SK-N-SH (cell line): ENCODE data around the gene TOX4. TPM values are rescaled to one million over a fixed set of nuclear protein-coding genes. Genes with fewer than 3 reads are reported as not detected.

ENCODE experiments used
- CTCF ChIA-PET: fragments of 300-600, 350-600 bp; formaldehyde crosslinking; extraction: SDS; loops from one replicate; lab custom pipeline; 2021; lab: Yijun Ruan, JAX
- POLR2A ChIA-PET: fragments of 350-600 bp; sonication (Branson Sonifier 250); formaldehyde crosslinking; extraction: SDS; loops from one replicate; lab custom pipeline; 2020; ENCODE audit warnings: antibody characterized with exemption, inconsistent platforms; lab: Yijun Ruan, JAX
- DNase-seq: peaks from one replicate; pipeline ENCODE4 v3.0.0; 2012
- H2AFZ ChIP-seq: fragments of 200-600 bp; sonication (generic); 2 replicates; pipeline ENCODE4 v1.8.1; 2016; ENCODE audit warnings: antibody characterized with exemption, mild to moderate bottlenecking, low read depth
- H3F3A ChIP-seq: fragments of 200-600 bp; sonication (generic); replicated peaks from 2 replicates; pipeline ENCODE3; 2016; ENCODE audit warnings: antibody characterized with exemption, mild to moderate bottlenecking; ENCODE audit not compliant: insufficient read depth
- H3K27ac ChIP-seq, 2 experiments: fragments of 200-500 bp in 1 of 2; fragments of 200-600 bp in 1 of 2; sonication (Bioruptor generic) in 1 of 2; sonication (generic), shearing (Covaris generic) in 1 of 2; 2 replicates each; pipeline versions ENCODE4 v1.5.1 to v1.6.1; 2014 to 2016; ENCODE audit warnings: low read depth in 2 of 2, inconsistent platforms in 1 of 2, low read length in 1 of 2, mild to moderate bottlenecking in 1 of 2, mixed read lengths in 1 of 2
- H3K27me3 ChIP-seq: fragments of 200-600 bp; sonication (generic), shearing (Covaris generic); 2 replicates; pipeline ENCODE4 v1.6.1; 2016; ENCODE audit warnings: mixed run types; ENCODE audit not compliant: insufficient read depth
- H3K36me3 ChIP-seq, 2 experiments: fragments of 200-500 bp in 1 of 2; fragments of 200-600 bp in 1 of 2; sonication (Bioruptor generic) in 1 of 2; sonication (generic) in 1 of 2; replicated peaks in 1 of 2; 2 replicates each; pipeline versions ENCODE3 to v1.5.1; 2014 to 2016; ENCODE audit warnings: low read length in 1 of 2, mild to moderate bottlenecking in 1 of 2; ENCODE audit not compliant: insufficient read depth in 2 of 2, control insufficient read depth in 1 of 2
- H3K4me1 ChIP-seq, 2 experiments: fragments of 200-500 bp in 1 of 2; fragments of 200-600 bp in 1 of 2; sonication (Bioruptor generic) in 1 of 2; sonication (generic), shearing (Covaris generic) in 1 of 2; 2 replicates each; pipeline versions ENCODE4 v1.5.1 to v1.6.1; 2014 to 2016; ENCODE audit warnings: low read depth in 1 of 2, low read length in 1 of 2, mixed run types in 1 of 2; ENCODE audit not compliant: insufficient read depth in 2 of 2, control insufficient read depth in 1 of 2
- H3K4me2 ChIP-seq: fragments of 200-600 bp; sonication (generic), shearing (Covaris generic); 2 replicates; pipeline ENCODE4 v1.6.1; 2017; ENCODE audit warnings: mixed run types
- H3K4me3 ChIP-seq, 2 experiments: fragments of 200-500 bp in 1 of 2; fragments of 200-600 bp in 1 of 2; sonication (Bioruptor generic) in 1 of 2; sonication (generic), shearing (Covaris generic) in 1 of 2; 2 replicates each; pipeline versions ENCODE4 v1.5.1 to v1.8.1; 2014 to 2016; ENCODE audit warnings: low read depth in 2 of 2, inconsistent platforms in 1 of 2, low read length in 1 of 2, mild to moderate bottlenecking in 1 of 2, mixed read lengths in 1 of 2, moderate library complexity in 1 of 2
- H3K79me2 ChIP-seq: fragments of 200-600 bp; sonication (generic); 2 replicates; pipeline ENCODE4 v1.8.1; 2017; ENCODE audit warnings: mild to moderate bottlenecking; ENCODE audit not compliant: insufficient read depth
- H3K9ac ChIP-seq: fragments of 200-600 bp; sonication (generic); 2 replicates; pipeline ENCODE4 v1.6.1; 2017; ENCODE audit warnings: mixed run types
- H3K9me2 ChIP-seq: fragments of 200-600 bp; sonication (generic); 2 replicates; pipeline ENCODE4 v1.6.1; 2017; ENCODE audit warnings: mixed run types
- H3K9me3 ChIP-seq: fragments of 200-600 bp; sonication (generic); 2 replicates; pipeline ENCODE4 v1.6.1; 2017; ENCODE audit warnings: mixed run types, mild to moderate bottlenecking, moderate library complexity
- H4K20me1 ChIP-seq: fragments of 200-600 bp; sonication (generic); 2 replicates; pipeline ENCODE4 v1.6.1; 2017; ENCODE audit warnings: mild to moderate bottlenecking, mixed run types; ENCODE audit not compliant: insufficient read depth
- EP300 ChIP-seq, 2 experiments: IDR thresholded peaks; 2 replicates each; pipeline versions ENCODE4 v1.4.0 to v1.6.1; 2012; ENCODE audit warnings: borderline replicate concordance in 1 of 2, low read depth in 1 of 2, low read length in 1 of 2
- IRF3 ChIP-seq: fragments of 150-350 bp; IDR thresholded peaks from 2 replicates; pipeline ENCODE4 v1.6.1; 2016; ENCODE audit warnings: mild to moderate bottlenecking, low read depth, low read length
- MXI1 ChIP-seq: IDR thresholded peaks from 2 replicates; pipeline ENCODE4 v1.6.1; 2012; ENCODE audit warnings: mild to moderate bottlenecking, low read depth, low read length, improper control_type of control experiment
- NFIC ChIP-seq: IDR thresholded peaks from 2 replicates; pipeline ENCODE4 v1.4.0; 2012; ENCODE audit warnings: borderline replicate concordance
- PBX3 ChIP-seq: IDR thresholded peaks from 2 replicates; pipeline ENCODE4; 2012
- RFX5 ChIP-seq: IDR thresholded peaks from 2 replicates; pipeline ENCODE4 v1.6.1; 2012; ENCODE audit warnings: mild to moderate bottlenecking, improper control_type of control experiment, low read length
- RXRA ChIP-seq: IDR thresholded peaks from 2 replicates; pipeline ENCODE4 v1.4.0; 2012; ENCODE audit warnings: low read depth, mild to moderate bottlenecking, borderline replicate concordance
- TCF12 ChIP-seq: IDR thresholded peaks from 2 replicates; pipeline ENCODE4 v1.4.0; 2012
- TEAD4 ChIP-seq: IDR thresholded peaks from 2 replicates; pipeline ENCODE4 v1.4.0; 2012; ENCODE audit warnings: mild to moderate bottlenecking, borderline replicate concordance; ENCODE audit not compliant: insufficient read depth
- USF1 ChIP-seq: IDR thresholded peaks from 2 replicates; pipeline ENCODE4 v1.4.0; 2012; ENCODE audit warnings: low read depth, borderline replicate concordance
- WGBS: methylation state at CpG from one replicate; pipeline ENCODE4 v1.1.6; 2017; ENCODE audit warnings: low lambda C conversion rate; 5-methylcytosine and 5-hydroxymethylcytosine counted together
- polyA plus RNA-seq, 3 experiments: library from polyadenylated mRNA; depleted of rRNA; stranded (reverse); fragments of >200 nt; gene quantifications; 2 replicates each; pipeline ENCODE4 v1.2.3, GENCODE V29; 2012

Gene TOX4
- polyA plus RNA-seq, 1 of the 3 experiments (the other 2 are of a cell fraction): 52.3 TPM

GRCh38 chr14:21505012-21505553 is 28.1 kb downstream of the TOX4 start:
- DNase-seq: no peak
- Histone ChIP-seq H3F3A (peaks cover 13% of the 10 kb centered on the region), H3K4me2 (no peak overlapping the region), H3K4me3 (no peak overlapping the region), H4K20me1 (no peaks in the 10 kb centered on the region), H2AFZ (no peak overlapping the region)
- TF ChIP-seq PBX3 (no peak), USF1 (no peak), RXRA (no peak)
- TF ChIP-seq, all 33 proteins: peak for 0
- ChIA-PET POLR2A (no interaction called here), CTCF (interaction anchor here (0.6 to 1.3 kb wide), 2 partner anchors 15 to 28 kb away, joined by 4 read pairs; partner anchors contain the start of genes RAB2B and TOX4)
- Histone ChIP-seq H3K36me3 (peaks cover 41 to 50% of the 10 kb centered on the region in 2 experiments), H3K4me1 (peaks cover 8 to 10% of the 10 kb centered on the region in 2 experiments; a peak in 3 of 4 replicates), H3K27me3 (no peaks in the 10 kb centered on the region), H3K79me2 (peaks cover 66% of the 10 kb centered on the region), H3K9me2 (no peaks in the 10 kb centered on the region), H3K9ac (no peak overlapping the region), H3K27ac (no peak overlapping the region), H3K9me3 (no peaks in the 10 kb centered on the region)

- Histone ChIP-seq H3F3A (peaks cover 19% of the 10 kb centered on the region), H3K36me3 (peaks cover 28 to 39% of the 10 kb centered on the region in 2 experiments), H3K27ac (no peak overlapping the region), H2AFZ (no peak overlapping the region), H3K27me3 (no peaks in the 10 kb centered on the region), H3K4me3 (no peak overlapping the region), H3K9ac (no peak overlapping the region), H3K9me2 (no peaks in the 10 kb centered on the region), H3K4me2 (no peak overlapping the region), H3K9me3 (no peaks in the 10 kb centered on the region), H3K79me2 (peaks cover 76% of the 10 kb centered on the region), H4K20me1 (no peaks in the 10 kb centered on the region), H3K4me1 (peaks cover 9 to 10% of the 10 kb centered on the region in 2 experiments; a peak in 3 of 4 replicates)
- WGBS: 92% methylated on average over 2 of the region's 2 CpGs
- ChIA-PET POLR2A (no interaction called here), CTCF (no interaction called here)
- DNase-seq: no peak
- TF ChIP-seq MXI1 (no peak), TEAD4 (no peak), RFX5 (no peak), IRF3 (no peak), TCF12 (no peak), EP300 (IDR thresholded peaks at IDR 0.05; ENCODE audit: borderline replicate concordance in 1 of 2, low read depth in 1 of 2, low read length in 1 of 2) (no peak), NFIC (no peak)
Observed at GRCh38 chr14:21506557-21506956, 29.6 kb downstream of the TOX4 start.
